ENCODE results near the gene DIPK1A.

- TF ChIP-seq EZH2 (IDR thresholded peaks at IDR 0.05; ENCODE audit: insufficient read depth, poor library complexity, severe bottlenecking) (no peak), EZH2phosphoT487 (IDR thresholded peaks at IDR 0.05; ENCODE audit: insufficient read depth, low read depth) (no peak)
These were observed 88.5 kb downstream of the DIPK1A start for GRCh38 chr1:92872719-92873118.
